Tibial nerve (tissue), 4 donors: ENCODE measurements around the gene TEX2. TPM values are rescaled to one million over a fixed set of nuclear protein-coding genes. Genes with fewer than 3 reads are reported as not detected.

Source experiments
- DNase-seq, 2 donors: peaks; one replicate each; pipeline ENCODE4 v3.0.0-alpha.2; 2019; ENCODE audit warnings: low spot score in 2 of 2
- H3K27ac ChIP-seq, 4 donors: fragments of 200-600 bp; sonication (generic) in 3 of 4; one replicate each; pipeline ENCODE4 v1.5.1; 2017 to 2019; ENCODE audit warnings: mild to moderate bottlenecking in 1 of 4
- H3K27me3 ChIP-seq, 2 donors: fragments of 200-600 bp; sonication (generic) in 1 of 2; one replicate each; pipeline versions ENCODE4 v1.5.1 to v1.6.0; 2017 to 2019
- H3K36me3 ChIP-seq, 3 donors: fragments of 200-600 bp; sonication (generic); one replicate each; pipeline ENCODE4 v1.5.1; 2018 to 2019
- H3K4me1 ChIP-seq, 4 donors: fragments of 200-600 bp; sonication (generic) in 3 of 4; one replicate each; pipeline ENCODE4 v1.5.1; 2017 to 2019
- H3K4me3 ChIP-seq, 4 donors: fragments of 200-600 bp; sonication (generic) in 3 of 4; one replicate each; pipeline ENCODE4 v1.5.1; 2017 to 2019; ENCODE audit warnings: mild to moderate bottlenecking in 1 of 4, moderate library complexity in 1 of 4
- H3K9me3 ChIP-seq, 4 donors: fragments of 200-600 bp; sonication (generic) in 3 of 4; one replicate each; pipeline ENCODE4 v1.5.1; 2017 to 2019
- EP300 ChIP-seq, 2 donors: sonication (generic); formaldehyde crosslinking; IDR thresholded peaks; one replicate each; pipeline ENCODE4 v1.6.1; 2017; ENCODE audit warnings: antibody characterized with exemption in 2 of 2, mild to moderate bottlenecking in 1 of 2
- POLR2A ChIP-seq, 2 donors: fragments of 450-650 bp; IDR thresholded peaks; one replicate each; pipeline ENCODE4 v1.6.1; 2017; ENCODE audit warnings: antibody characterized with exemption in 2 of 2, mild to moderate bottlenecking in 2 of 2, moderate library complexity in 2 of 2
- WGBS, 2 donors: methylation state at CpG; one replicate each; pipeline ENCODE4 v1.1.5; 2018; 5-methylcytosine and 5-hydroxymethylcytosine counted together
- total RNA-seq, 4 donors: library from RNA; depleted of rRNA; stranded (reverse); fragments of >200 nt; gene quantifications; one replicate each; pipeline ENCODE4 v1.1.0, GENCODE V29; 2016
- TF ChIP-seq, protein P1 (sequence below), 5 experiments: fragments of 200-600 bp in 3 of 5; fragments of 450-650 bp in 2 of 5; sonication (generic) in 3 of 5; IDR thresholded peaks; one replicate each; pipeline ENCODE4 v1.5.1; 2016 to 2019; ENCODE audit warnings: antibody characterized with exemption in 5 of 5, mild to moderate bottlenecking in 3 of 5, moderate library complexity in 2 of 5

TEX2 gene
- total RNA-seq, 4 donors from 2014 or later, result 32.6 to 110 (median 59.7) TPM

GRCh38 chr17:64163468-64163867, 99.6 kb downstream of the TEX2 start:
- H3K36me3 ChIP-seq, result peaks cover 0 to 30% (median 0%) of the 10 kb centered on the region in 3 donors
- H3K27ac ChIP-seq, result no peak overlapping the region
- no peak for DNase-seq
- no peaks in the 10 kb centered on the region for H3K9me3 ChIP-seq
- WGBS, 2 donors, result 82 to 95% methylated on average over 6 of the region's 6 CpGs
- H3K27me3 ChIP-seq, result no peaks in the 10 kb centered on the region
- H3K4me1 ChIP-seq, result no peaks in the 10 kb centered on the region
- no peak for TF ChIP-seq EP300 (IDR thresholded peaks at IDR 0.05)
- H3K4me3 ChIP-seq, result no peak overlapping the region

GRCh38 chr17:64162554-64162953, 100.5 kb downstream of the TEX2 start:
- H3K27me3 ChIP-seq, result no peaks in the 10 kb centered on the region
- 83 to 94% methylated on average over 2 of the region's 2 CpGs for WGBS, 2 donors
- no peaks in the 10 kb centered on the region for H3K9me3 ChIP-seq
- no peak overlapping the region for H3K27ac ChIP-seq
- DNase-seq, result no peak
- no peaks in the 10 kb centered on the region for H3K4me1 ChIP-seq
- H3K36me3 ChIP-seq, result peaks cover 0 to 28% (median 0%) of the 10 kb centered on the region in 3 donors
- TF ChIP-seq EP300 (IDR thresholded peaks at IDR 0.05) (no peak), POLR2A (IDR thresholded peaks at IDR 0.05) (no peak)
- TF ChIP-seq, protein P1, sequence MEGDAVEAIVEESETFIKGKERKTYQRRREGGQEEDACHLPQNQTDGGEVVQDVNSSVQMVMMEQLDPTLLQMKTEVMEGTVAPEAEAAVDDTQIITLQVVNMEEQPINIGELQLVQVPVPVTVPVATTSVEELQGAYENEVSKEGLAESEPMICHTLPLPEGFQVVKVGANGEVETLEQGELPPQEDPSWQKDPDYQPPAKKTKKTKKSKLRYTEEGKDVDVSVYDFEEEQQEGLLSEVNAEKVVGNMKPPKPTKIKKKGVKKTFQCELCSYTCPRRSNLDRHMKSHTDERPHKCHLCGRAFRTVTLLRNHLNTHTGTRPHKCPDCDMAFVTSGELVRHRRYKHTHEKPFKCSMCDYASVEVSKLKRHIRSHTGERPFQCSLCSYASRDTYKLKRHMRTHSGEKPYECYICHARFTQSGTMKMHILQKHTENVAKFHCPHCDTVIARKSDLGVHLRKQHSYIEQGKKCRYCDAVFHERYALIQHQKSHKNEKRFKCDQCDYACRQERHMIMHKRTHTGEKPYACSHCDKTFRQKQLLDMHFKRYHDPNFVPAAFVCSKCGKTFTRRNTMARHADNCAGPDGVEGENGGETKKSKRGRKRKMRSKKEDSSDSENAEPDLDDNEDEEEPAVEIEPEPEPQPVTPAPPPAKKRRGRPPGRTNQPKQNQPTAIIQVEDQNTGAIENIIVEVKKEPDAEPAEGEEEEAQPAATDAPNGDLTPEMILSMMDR (IDR thresholded peaks at IDR 0.05), result no peak
- no peak overlapping the region for H3K4me3 ChIP-seq

DNA sequence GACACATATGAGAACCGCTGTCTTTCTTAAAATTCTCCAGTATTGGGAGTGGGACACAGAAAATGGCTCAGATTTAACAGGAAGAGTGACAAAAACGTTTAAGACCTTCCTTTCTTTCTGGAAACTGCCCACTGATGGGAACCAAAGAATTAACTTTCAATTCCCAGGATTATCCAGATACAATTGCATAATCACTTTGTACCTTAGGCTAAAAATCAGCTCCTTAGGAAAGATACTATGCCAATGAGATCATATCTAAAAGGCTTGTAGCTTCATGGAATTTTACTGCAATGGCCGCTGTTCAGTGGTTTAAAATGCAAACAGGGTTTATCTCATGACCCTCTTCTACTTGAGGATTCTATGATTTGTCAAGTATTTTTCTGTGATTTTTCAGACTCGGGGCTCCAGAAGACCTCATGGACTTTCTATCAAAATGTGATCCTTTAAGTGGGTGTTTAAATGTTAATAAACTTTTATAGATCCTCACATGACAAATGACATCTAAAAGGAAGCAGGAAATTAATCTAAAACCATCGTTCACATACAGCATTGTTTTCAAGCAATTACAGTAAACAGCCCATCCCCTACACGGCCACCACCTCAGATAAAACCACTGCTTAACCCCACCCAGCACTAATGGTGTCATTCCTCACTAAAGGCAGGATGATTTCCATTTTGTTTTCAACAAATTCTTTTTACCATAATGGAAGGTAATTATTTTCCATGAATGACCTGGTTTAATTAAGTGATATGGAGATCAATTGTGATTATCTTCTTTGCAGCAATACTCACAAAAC, 101.5 kb downstream of the TEX2 start:
- Histone ChIP-seq H3K4me3 (no peak overlapping the region), H3K36me3 (peaks cover 0 to 20% (median 0%) of the 10 kb centered on the region in 3 donors), H3K27ac (no peak overlapping the region), H3K27me3 (no peaks in the 10 kb centered on the region), H3K9me3 (no peaks in the 10 kb centered on the region), H3K4me1 (peaks cover 0 to 9% (median 4%) of the 10 kb centered on the region in 4 donors)
- TF ChIP-seq EP300 (IDR thresholded peaks at IDR 0.05) (no peak), POLR2A (IDR thresholded peaks at IDR 0.05) (no peak)
- TF ChIP-seq, protein P1 (IDR thresholded peaks at IDR 0.05), result no peak
- DNase-seq, result no peak
- 73 to 75% methylated on average over 6 of the region's 6 CpGs for WGBS, 2 donors

DNA sequence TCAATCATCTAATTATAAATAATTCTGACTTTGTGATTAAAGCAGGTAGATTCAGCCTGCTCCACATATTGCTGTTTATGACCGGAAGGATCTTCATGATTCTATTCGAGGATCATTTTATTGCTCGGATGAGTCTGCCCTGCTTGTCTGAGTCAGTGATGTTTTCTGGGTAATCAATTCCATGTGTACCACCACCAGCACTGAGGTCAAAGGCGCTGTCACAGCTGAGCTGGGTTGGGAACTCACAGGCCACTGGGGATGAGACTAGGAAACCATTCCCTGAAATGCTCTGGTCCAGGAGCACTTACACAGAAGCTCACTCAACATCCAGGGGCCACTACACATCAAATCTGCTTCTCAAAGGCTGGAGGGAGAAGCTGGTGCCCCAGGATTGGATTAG, 102.7 kb downstream of the TEX2 start:
- TF ChIP-seq POLR2A (IDR thresholded peaks at IDR 0.05), result no peak
- Histone ChIP-seq H3K36me3 (peaks cover 0 to 16% (median 0%) of the 10 kb centered on the region in 3 donors), H3K27me3 (no peaks in the 10 kb centered on the region), H3K4me1 (peaks cover 0 to 21% (median 15%) of the 10 kb centered on the region in 4 donors), H3K4me3 (no peak overlapping the region), H3K27ac (no peak overlapping the region), H3K9me3 (no peaks in the 10 kb centered on the region)
- 74 to 84% methylated on average over 4 of the region's 4 CpGs for WGBS, 2 donors
- no peak for DNase-seq

DNA sequence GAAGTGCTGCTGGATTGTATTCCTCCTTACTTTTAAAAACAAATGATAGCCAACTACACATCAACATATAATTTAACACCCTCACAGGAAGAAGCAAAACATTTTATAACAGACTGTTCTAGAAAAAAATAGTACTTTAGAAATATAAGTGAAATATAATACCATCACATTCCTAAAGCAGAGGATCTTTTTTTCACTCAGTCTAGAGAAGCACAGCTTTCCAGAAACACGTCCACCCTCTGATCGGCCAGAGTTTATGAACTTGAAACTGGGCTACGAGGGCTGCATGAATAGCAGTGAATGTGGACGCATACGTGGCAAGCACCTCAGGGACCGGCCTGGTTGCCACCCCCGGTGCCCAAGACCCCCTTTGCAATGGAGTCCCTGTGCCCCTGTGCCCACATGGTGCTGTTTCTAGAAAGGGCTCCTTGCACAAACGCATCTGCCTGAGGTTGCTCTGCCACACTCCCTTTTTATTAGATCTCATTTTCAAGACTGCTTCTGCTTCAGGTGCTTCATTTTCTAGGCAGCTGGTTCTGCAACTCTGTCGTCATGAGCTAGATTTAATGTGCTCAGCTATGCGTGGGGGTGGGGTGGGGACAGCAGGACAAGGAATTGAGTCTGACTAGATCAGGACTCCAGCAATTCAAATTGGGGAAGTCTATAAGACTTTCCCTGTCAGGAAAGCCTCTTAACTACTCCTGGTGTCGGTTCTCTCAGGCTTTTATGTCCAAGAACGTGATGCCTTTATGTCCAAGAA, 104.0 kb downstream of the TEX2 start:
- no peak for TF ChIP-seq EP300 (IDR thresholded peaks at IDR 0.05)
- TF ChIP-seq, protein P1 (IDR thresholded peaks at IDR 0.05), result no peak
- H3K27me3 ChIP-seq, result no peaks in the 10 kb centered on the region
- H3K36me3 ChIP-seq, result peaks cover 0 to 6% (median 0%) of the 10 kb centered on the region in 3 donors
- no peaks in the 10 kb centered on the region for H3K9me3 ChIP-seq
- no peak for DNase-seq
- H3K4me1 ChIP-seq, result peaks cover 0 to 35% (median 23%) of the 10 kb centered on the region in 4 donors
- 81 to 82% methylated on average over 12 of the region's 12 CpGs for WGBS, 2 donors
- H3K4me3 ChIP-seq, result no peak overlapping the region
- no peak overlapping the region for H3K27ac ChIP-seq

- no peaks in the 10 kb centered on the region for H3K9me3 ChIP-seq
- WGBS, 2 donors, result 68 to 77% methylated on average over 7 of the region's 7 CpGs
- no peak for DNase-seq
- no peaks in the 10 kb centered on the region for H3K27me3 ChIP-seq
- H3K4me3 ChIP-seq, result no peak overlapping the region
- no peak overlapping the region for H3K27ac ChIP-seq
- peaks cover 0 to 37% (median 23%) of the 10 kb centered on the region in 4 donors for H3K4me1 ChIP-seq
- TF ChIP-seq, protein P1 (IDR thresholded peaks at IDR 0.05), result no peak
- TF ChIP-seq EP300 (IDR thresholded peaks at IDR 0.05) (no peak), POLR2A (IDR thresholded peaks at IDR 0.05) (no peak)
- peaks cover 0 to 6% (median 0%) of the 10 kb centered on the region in 3 donors for H3K36me3 ChIP-seq
Observed at GRCh38 chr17:64158406-64158805, 104.7 kb downstream of the TEX2 start.
